ENCODE data around the gene PACS1. TPM values are rescaled to one million over a fixed set of nuclear protein-coding genes. Genes with fewer than 3 reads are reported as not detected.

The PACS1 gene
- total RNA-seq, 1 donor = 31.5 TPM

DNA sequence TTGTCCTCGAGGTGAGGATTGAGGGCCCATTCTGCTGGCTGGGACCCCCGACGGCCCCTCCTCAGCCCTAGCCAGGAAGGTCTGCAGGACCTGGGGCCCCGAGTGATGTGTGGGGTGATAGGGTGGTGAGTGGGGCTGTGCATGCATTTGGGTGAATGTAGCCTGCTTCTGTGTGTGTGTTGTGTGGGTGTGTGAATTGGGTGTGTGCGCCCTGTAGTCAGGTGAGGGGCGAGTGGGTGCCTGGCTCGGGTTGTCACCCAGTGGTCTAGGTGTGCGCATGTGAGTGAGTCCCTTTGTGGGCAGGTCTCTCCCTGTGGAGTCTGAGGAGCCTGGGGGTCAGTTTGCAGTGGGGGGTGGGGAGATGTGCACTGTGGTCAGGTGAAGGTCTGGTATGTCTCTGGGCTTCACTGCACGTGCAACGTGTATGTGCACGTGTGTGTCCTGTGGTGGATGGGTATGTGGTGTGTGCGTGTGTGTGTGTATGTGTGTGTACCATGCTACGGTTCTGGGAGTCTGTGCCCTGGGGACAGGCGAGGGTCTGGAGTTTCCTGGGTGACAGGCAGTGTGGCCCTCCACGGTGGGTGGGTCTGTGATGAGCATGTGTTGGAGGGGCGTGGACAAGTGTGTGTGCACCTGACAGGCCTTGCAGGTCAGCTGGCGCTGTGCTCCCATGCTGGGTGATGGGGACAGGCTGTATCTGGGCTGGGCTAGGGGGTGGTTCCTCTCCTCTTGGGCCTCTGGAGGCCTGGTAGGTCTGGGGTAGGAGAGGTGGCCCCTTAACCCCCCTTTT lies 222.7 kb downstream of the PACS1 start:
- no peak overlapping the region for H3K4me3 ChIP-seq (ENCODE audit: low read depth, low read length)
- DNase-seq (ENCODE audit: low read depth) = no peak
- no peak for TF ChIP-seq CTCF (IDR thresholded peaks at IDR 0.05; ENCODE audit: insufficient read depth, low read length)

- no peak for DNase-seq (ENCODE audit: low read depth)
- TF ChIP-seq CTCF (IDR thresholded peaks at IDR 0.05; ENCODE audit: insufficient read depth, low read length) = no peak
- no peak overlapping the region for H3K4me3 ChIP-seq (ENCODE audit: low read depth, low read length)
Measured at GRCh38 chr11:66293352-66293751, 223.3 kb downstream of the PACS1 start.

DNA sequence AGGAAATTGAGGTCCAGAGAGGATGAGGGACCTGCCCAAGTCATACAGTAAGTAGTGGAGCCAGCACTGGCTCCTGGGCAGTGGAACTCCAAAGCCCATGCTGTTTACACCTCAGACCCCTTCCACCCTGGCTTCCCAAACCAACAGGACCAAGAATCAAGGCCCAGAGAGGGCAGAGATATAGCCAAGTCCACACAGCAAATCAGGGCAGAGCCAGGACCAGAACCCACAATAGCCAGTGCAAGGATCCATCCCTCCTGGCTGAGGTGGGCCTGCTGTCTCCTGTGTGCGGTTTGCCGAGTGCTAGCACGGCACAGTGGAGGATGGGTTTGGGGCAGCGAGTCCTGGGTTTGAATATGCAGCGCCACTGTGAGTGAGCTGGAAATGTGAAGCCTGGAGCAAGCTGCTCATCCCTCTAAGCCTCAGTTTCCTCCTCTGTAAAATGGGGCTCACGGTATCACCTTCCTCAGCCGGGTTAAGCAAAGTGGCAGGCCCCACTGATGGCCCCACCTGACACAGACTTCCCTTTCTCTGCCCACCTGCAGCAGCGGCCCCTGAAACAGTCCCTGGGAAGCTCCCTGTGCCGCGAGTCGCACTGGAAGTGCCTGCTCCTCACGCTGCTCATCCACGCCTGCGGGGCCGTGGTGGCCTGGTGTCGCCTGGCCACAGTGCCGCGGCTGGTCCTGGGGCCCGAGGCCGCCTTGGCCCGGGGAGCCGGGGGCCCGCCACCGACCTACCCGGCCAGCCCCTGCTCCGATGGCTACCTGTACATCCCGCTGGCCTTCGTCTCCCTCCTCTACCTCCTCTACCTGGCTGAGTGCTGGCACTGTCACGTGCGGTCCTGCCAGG lies 223.9 kb downstream of the PACS1 start:
- no peak for DNase-seq (ENCODE audit: low read depth)
- H3K4me3 ChIP-seq (ENCODE audit: low read depth, low read length) = no peak overlapping the region
- no peak for TF ChIP-seq CTCF (IDR thresholded peaks at IDR 0.05; ENCODE audit: insufficient read depth, low read length)

Other genes starting within 250 kb of the PACS1 start
- 1.6 and 3.3 TPM in 2 replicates for gene SNX32, start 236.3 kb upstream of the PACS1 start, total RNA-seq (ENCODE audit: low replicate concordance)
- gene CFL1, start 212.1 kb upstream of the PACS1 start, total RNA-seq (ENCODE audit: low replicate concordance) = 673 and 713 TPM in 2 replicates
- gene MUS81, start 209.8 kb upstream of the PACS1 start, total RNA-seq (ENCODE audit: low replicate concordance) = 26.3 and 31.8 TPM in 2 replicates
- 57.3 and 105 TPM in 2 replicates for gene EFEMP2, start 197.5 kb upstream of the PACS1 start, total RNA-seq (ENCODE audit: low replicate concordance)
- not detected in 2 replicates for gene CTSW, start 190.4 kb upstream of the PACS1 start, total RNA-seq (ENCODE audit: low replicate concordance)
- 71.7 and 157 TPM in 2 replicates for gene FIBP, start 181.8 kb upstream of the PACS1 start, total RNA-seq (ENCODE audit: low replicate concordance)
- gene CCDC85B, start 179.6 kb upstream of the PACS1 start, total RNA-seq (ENCODE audit: low replicate concordance) = 75.0 and 288 TPM in 2 replicates
- gene FOSL1, start 169.9 kb upstream of the PACS1 start, total RNA-seq (ENCODE audit: low replicate concordance) = 11.4 and 73.9 TPM in 2 replicates
- 9.6 and 44.8 TPM in 2 replicates for gene C11orf68, start 151.2 kb upstream of the PACS1 start, total RNA-seq (ENCODE audit: low replicate concordance)
- gene DRAP1, start 150.8 kb upstream of the PACS1 start, total RNA-seq (ENCODE audit: low replicate concordance) = 155 and 317 TPM in 2 replicates
- gene TSGA10IP, start 124.8 kb upstream of the PACS1 start, total RNA-seq (ENCODE audit: low replicate concordance) = not detected in 2 replicates
- gene SART1, start 108.5 kb upstream of the PACS1 start, total RNA-seq (ENCODE audit: low replicate concordance) = 22.7 and 71.2 TPM in 2 replicates
- 21.9 and 26.4 TPM in 2 replicates for gene EIF1AD, start 68.1 kb upstream of the PACS1 start, total RNA-seq (ENCODE audit: low replicate concordance)
- gene BANF1, start 67.8 kb upstream of the PACS1 start, total RNA-seq (ENCODE audit: low replicate concordance) = 44.1 and 57.7 TPM in 2 replicates
- 1.7 TPM in 1 of 2 replicates, not detected in the other for gene CST6, start 58.3 kb upstream of the PACS1 start, total RNA-seq (ENCODE audit: low replicate concordance)
- not detected in 2 replicates for gene CATSPER1, start 43.8 kb upstream of the PACS1 start, total RNA-seq (ENCODE audit: low replicate concordance)
- not detected in 2 replicates for gene GAL3ST3, start 21.1 kb upstream of the PACS1 start, total RNA-seq (ENCODE audit: low replicate concordance)
- gene SF3B2, start 17.9 kb upstream of the PACS1 start, total RNA-seq (ENCODE audit: low replicate concordance) = 158 and 255 TPM in 2 replicates
- gene KLC2, start 187.4 kb downstream of the PACS1 start, total RNA-seq (ENCODE audit: low replicate concordance) = 11.5 and 15.9 TPM in 2 replicates
- 69.1 and 85.1 TPM in 2 replicates for gene RAB1B, start 198.4 kb downstream of the PACS1 start, total RNA-seq (ENCODE audit: low replicate concordance)
- gene CNIH2, start 207.9 kb downstream of the PACS1 start, total RNA-seq (ENCODE audit: low replicate concordance) = 1.1 TPM in 1 of 2 replicates, not detected in the other
- gene YIF1A, start 218.9 kb downstream of the PACS1 start, total RNA-seq (ENCODE audit: low replicate concordance) = 35.0 and 119 TPM in 2 replicates
- 0.27 and 0.41 TPM in 2 replicates for gene TMEM151A, start 221.6 kb downstream of the PACS1 start, total RNA-seq (ENCODE audit: low replicate concordance)
- 99.1 and 193 TPM in 2 replicates for gene CD248, start 246.8 kb downstream of the PACS1 start, total RNA-seq (ENCODE audit: low replicate concordance)

Measured in fibroblast of the aortic adventitia (primary cell).